HepG2 (cell line): ENCODE measurements around the gene GRM4. TPM values are rescaled to one million over a fixed set of nuclear protein-coding genes. Genes with fewer than 3 reads are reported as not detected.

ENCODE experiments used
- ATF7-NPFF ChIP-seq: sonication (generic); formaldehyde crosslinking; IDR thresholded peaks from 2 replicates; pipeline ENCODE4 v1.8.1; 2023; ENCODE audit warnings: mild to moderate bottlenecking, low read depth, missing genetic modification reagents, moderate library complexity
- CBFB ChIP-seq: sonication (generic); formaldehyde crosslinking; IDR thresholded peaks from 2 replicates; pipeline ENCODE4 v1.4.0; 2020; ENCODE audit warnings: missing genetic modification reagents
- CBX5 ChIP-seq: sonication (generic); formaldehyde crosslinking; IDR thresholded peaks from 2 replicates; pipeline ENCODE4 v1.4.0; 2020; ENCODE audit warnings: missing genetic modification reagents, borderline replicate concordance
- ISL2 ChIP-seq: sonication (generic); formaldehyde crosslinking; IDR thresholded peaks from 2 replicates; pipeline ENCODE4 v1.5.0; 2020; ENCODE audit warnings: missing genetic modification reagents
- NBN ChIP-seq: fragments of 450-650 bp; conservative IDR thresholded peaks from 2 replicates; pipeline ENCODE4 v1.6.1; 2017
- NFE2L1 ChIP-seq: sonication (generic); formaldehyde crosslinking; IDR thresholded peaks from 2 replicates; pipeline ENCODE4 v1.4.0; 2020; ENCODE audit warnings: missing genetic modification reagents, mild to moderate bottlenecking, borderline replicate concordance
- PHF5A ChIP-seq: IDR thresholded peaks from one replicate; pipeline ENCODE4 v1.6.1; 2018; ENCODE audit warnings: low read depth, missing genetic modification reagents; ENCODE audit not compliant: unreplicated experiment
- RFX1 ChIP-seq: fragments of 450-650 bp; IDR thresholded peaks from 2 replicates; pipeline ENCODE4 v1.6.1; 2017
- RFXAP ChIP-seq: sonication (generic); formaldehyde crosslinking; IDR thresholded peaks from 2 replicates; pipeline ENCODE4 v1.4.0; 2020; ENCODE audit warnings: missing genetic modification reagents, borderline replicate concordance
- SAP130 ChIP-seq: IDR thresholded peaks from 2 replicates; pipeline ENCODE4 v1.6.1; 2016; ENCODE audit warnings: low read depth
- SKI ChIP-seq: fragments of 450-650 bp; IDR thresholded peaks from one replicate; pipeline ENCODE4 v1.6.1; 2018; ENCODE audit warnings: mild to moderate bottlenecking; ENCODE audit not compliant: partially characterized antibody
- SRY ChIP-seq: sonication (generic); formaldehyde crosslinking; IDR thresholded peaks from 2 replicates; pipeline ENCODE4 v1.8.0; 2022; ENCODE audit warnings: mild to moderate bottlenecking, missing genetic modification reagents
- SUZ12 ChIP-seq: fragments of 150-350 bp; IDR thresholded peaks from 2 replicates; pipeline ENCODE4 v1.6.1; 2014; ENCODE audit warnings: low read depth, low read length
- TCF12 ChIP-seq, 2 experiments: fragments of 450-650 bp in 1 of 2; sonication (generic) in 1 of 2; formaldehyde crosslinking in 1 of 2; IDR thresholded peaks; 2 replicates each; pipeline versions ENCODE4 v1.6.1 to v1.8.0; 2017 to 2022; ENCODE audit warnings: antibody characterized with exemption in 1 of 2, mild to moderate bottlenecking in 1 of 2, missing genetic modification reagents in 1 of 2, moderate library complexity in 1 of 2
- THAP11 ChIP-seq: IDR thresholded peaks from 2 replicates; pipeline ENCODE4 v1.6.1; 2016; ENCODE audit warnings: missing biosample characterization, missing genetic modification reagents
- TP53 ChIP-seq: sonication (generic); formaldehyde crosslinking; conservative IDR thresholded peaks from 2 replicates; pipeline ENCODE4 v1.4.0; 2020; ENCODE audit warnings: missing genetic modification reagents
- YEATS4 ChIP-seq: sonication (generic); formaldehyde crosslinking; IDR thresholded peaks from 2 replicates; pipeline ENCODE4 v1.4.0; 2020; ENCODE audit warnings: missing genetic modification reagents, borderline replicate concordance
- ZBTB7B ChIP-seq: sonication (generic); formaldehyde crosslinking; IDR thresholded peaks from 2 replicates; pipeline ENCODE4 v1.4.0; 2020; ENCODE audit warnings: missing genetic modification reagents
- ZNF225 ChIP-seq: sonication (generic); formaldehyde crosslinking; IDR thresholded peaks from 2 replicates; pipeline ENCODE4 v1.4.0; 2020; ENCODE audit warnings: mild to moderate bottlenecking, missing genetic modification reagents
- ZNF296 ChIP-seq: sonication (generic); formaldehyde crosslinking; conservative IDR thresholded peaks from 2 replicates; pipeline ENCODE4 v1.5.0; 2020; ENCODE audit warnings: mild to moderate bottlenecking, missing genetic modification reagents
- ZNF335 ChIP-seq: sonication (generic); formaldehyde crosslinking; IDR thresholded peaks from 2 replicates; pipeline ENCODE4 v1.4.0; 2020; ENCODE audit warnings: missing genetic modification reagents
- ZNF33A ChIP-seq: sonication (generic); formaldehyde crosslinking; IDR thresholded peaks from 2 replicates; pipeline ENCODE4 v1.5.1; 2020; ENCODE audit warnings: missing genetic modification reagents, mild to moderate bottlenecking, moderate library complexity, borderline replicate concordance
- ZNF441 ChIP-seq: sonication (generic); formaldehyde crosslinking; IDR thresholded peaks from 2 replicates; pipeline ENCODE4 v1.7.0; 2021; ENCODE audit warnings: missing genetic modification reagents, borderline replicate concordance
- ZNF552 ChIP-seq: sonication (generic); formaldehyde crosslinking; IDR thresholded peaks from 2 replicates; pipeline ENCODE4 v1.9.0; 2022; ENCODE audit warnings: missing genetic modification reagents, mild to moderate bottlenecking, borderline replicate concordance
- ZNF567 ChIP-seq: sonication (generic); formaldehyde crosslinking; IDR thresholded peaks from 2 replicates; pipeline ENCODE4 v1.8.1; 2023; ENCODE audit warnings: mild to moderate bottlenecking, missing genetic modification reagents, borderline replicate concordance
- ZNF737 ChIP-seq: sonication (generic); formaldehyde crosslinking; IDR thresholded peaks from 2 replicates; pipeline ENCODE4 v1.5.0; 2020; ENCODE audit warnings: missing genetic modification reagents, mild to moderate bottlenecking, borderline replicate concordance
- ZNF773 ChIP-seq: sonication (generic); formaldehyde crosslinking; IDR thresholded peaks from 2 replicates; pipeline ENCODE4 v1.4.0; 2020; ENCODE audit warnings: missing genetic modification reagents, borderline replicate concordance
- ZNF788 ChIP-seq: sonication (generic); formaldehyde crosslinking; IDR thresholded peaks from 2 replicates; pipeline ENCODE4 v1.5.0; 2020; ENCODE audit warnings: mild to moderate bottlenecking, missing genetic modification reagents, borderline replicate concordance
- polyA plus RNA-seq, 8 experiments: library from polyadenylated mRNA; depleted of rRNA in 3 of 8; stranded (reverse) in 7 of 8; unstranded in 1 of 8; fragments of >200 nt; fragmentation: Illumina TruSeq in 4 of 8; extraction: Trizol in 4 of 8; gene quantifications; 2 replicates each; pipeline versions ENCODE4 v1.2.1 to v1.2.3, GENCODE V29; 2011 to 2016; ENCODE audit warnings: low read depth in 4 of 8, missing spikeins in 1 of 8, mixed read lengths in 1 of 8; ENCODE audit not compliant: insufficient read depth in 1 of 8
- total RNA-seq, 5 experiments: library from RNA; depleted of rRNA; stranded (reverse); fragments of >200 nt; fragmentation: Illumina TruSeq; extraction: Trizol; gene quantifications; 2 replicates each; pipeline ENCODE4 v1.2.3, GENCODE V29; 2016; ENCODE audit warnings: low read depth in 1 of 5
- TF ChIP-seq, protein P1 (sequence below): sonication (generic); formaldehyde crosslinking; IDR thresholded peaks from 2 replicates; pipeline ENCODE4 v1.8.0; 2022; ENCODE audit warnings: mild to moderate bottlenecking, missing genetic modification reagents, moderate library complexity
- TF ChIP-seq, protein P2 (sequence below): IDR thresholded peaks from 2 replicates; pipeline ENCODE4 v1.6.1; 2016; ENCODE audit warnings: control low read depth
- TF ChIP-seq, protein P3 (sequence below): IDR thresholded peaks from 2 replicates; pipeline ENCODE4 v1.6.1; 2016; ENCODE audit warnings: missing genetic modification reagents, missing compliant biosample characterization

GRM4 gene
- total and polyA plus RNA-seq, 2 of the 13 experiments (the other 11 are each of a cell fraction or from before 2014, with no cell fraction given), result not detected

DNA sequence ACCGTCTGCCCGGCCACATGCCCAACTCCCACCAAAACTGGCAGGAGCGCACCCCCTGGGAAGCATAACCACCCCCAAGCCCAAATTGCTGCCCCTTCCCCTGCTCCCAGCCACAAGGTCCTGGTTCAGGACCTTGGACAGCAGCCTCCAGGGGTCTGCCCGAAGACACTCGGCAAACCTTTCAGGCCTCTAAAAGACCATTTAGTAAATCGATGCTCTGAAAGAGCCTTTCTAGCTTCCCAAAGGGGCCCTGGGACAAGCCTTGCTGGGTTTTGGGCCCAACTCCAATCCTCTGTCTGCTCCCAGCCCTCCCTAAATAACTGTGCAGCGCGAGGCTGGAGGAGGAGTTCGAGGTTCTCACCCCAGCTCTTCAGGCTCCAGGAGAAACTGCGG is 30.5 kb downstream of the GRM4 start (continued):
- no peak for TF ChIP-seq YEATS4
- TF ChIP-seq, protein P1, sequence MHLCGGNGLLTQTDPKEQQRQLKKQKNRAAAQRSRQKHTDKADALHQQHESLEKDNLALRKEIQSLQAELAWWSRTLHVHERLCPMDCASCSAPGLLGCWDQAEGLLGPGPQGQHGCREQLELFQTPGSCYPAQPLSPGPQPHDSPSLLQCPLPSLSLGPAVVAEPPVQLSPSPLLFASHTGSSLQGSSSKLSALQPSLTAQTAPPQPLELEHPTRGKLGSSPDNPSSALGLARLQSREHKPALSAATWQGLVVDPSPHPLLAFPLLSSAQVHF, result no peak
- TF ChIP-seq THAP11 (CRISPR knock-in tag), result peak; percentile 48
- TF ChIP-seq TP53 (CRISPR knock-in tag), result no peak
- no peak for TF ChIP-seq PHF5A (CRISPR knock-in tag)
- TF ChIP-seq RFX1, result no peak
- no peak for TF ChIP-seq TCF12 (IDR thresholded peaks at IDR 0.05)
- TF ChIP-seq TCF12 (CRISPR knock-in tag; IDR thresholded peaks at IDR 0.05), result no peak
- TF ChIP-seq RFXAP, result 0 out of 2 replicates have a peak, but pooled peaks have one; percentile 50
- TF ChIP-seq CBX5 (CRISPR knock-in tag), result no peak
- TF ChIP-seq SUZ12, result no peak
- no peak; the same call in 1 of the 2 replicates for TF ChIP-seq ZNF441
- no peak for TF ChIP-seq ZNF552
- 0 out of 2 replicates have a peak, but pooled peaks have one; percentile 49 for TF ChIP-seq ISL2
- no peak for TF ChIP-seq SKI
- TF ChIP-seq ZNF737 (CRISPR knock-in tag), result no peak
- peak; percentile 78 for TF ChIP-seq ZNF335
- no peak for TF ChIP-seq NFE2L1 (CRISPR knock-in tag)
- TF ChIP-seq, protein P2, sequence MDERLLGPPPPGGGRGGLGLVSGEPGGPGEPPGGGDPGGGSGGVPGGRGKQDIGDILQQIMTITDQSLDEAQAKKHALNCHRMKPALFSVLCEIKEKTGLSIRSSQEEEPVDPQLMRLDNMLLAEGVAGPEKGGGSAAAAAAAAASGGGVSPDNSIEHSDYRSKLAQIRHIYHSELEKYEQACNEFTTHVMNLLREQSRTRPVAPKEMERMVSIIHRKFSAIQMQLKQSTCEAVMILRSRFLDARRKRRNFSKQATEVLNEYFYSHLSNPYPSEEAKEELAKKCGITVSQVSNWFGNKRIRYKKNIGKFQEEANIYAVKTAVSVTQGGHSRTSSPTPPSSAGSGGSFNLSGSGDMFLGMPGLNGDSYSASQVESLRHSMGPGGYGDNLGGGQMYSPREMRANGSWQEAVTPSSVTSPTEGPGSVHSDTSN, result no peak
- no peak for TF ChIP-seq ZNF225 (CRISPR knock-in tag)
- TF ChIP-seq NBN, result no peak
- no peak for TF ChIP-seq ZNF33A (CRISPR knock-in tag)
- no peak for TF ChIP-seq CBFB (CRISPR knock-in tag)
- TF ChIP-seq ZNF788 (CRISPR knock-in tag), result no peak; the same call in 1 of the 2 replicates
- TF ChIP-seq SRY (CRISPR knock-in tag), result peak; percentile 82; the same call in 1 of the 2 replicates
- no peak for TF ChIP-seq ZNF567 (CRISPR knock-in tag)
- TF ChIP-seq ATF7-NPFF (CRISPR knock-in tag), result no peak
- no peak for TF ChIP-seq ZNF296
- TF ChIP-seq, protein P3, sequence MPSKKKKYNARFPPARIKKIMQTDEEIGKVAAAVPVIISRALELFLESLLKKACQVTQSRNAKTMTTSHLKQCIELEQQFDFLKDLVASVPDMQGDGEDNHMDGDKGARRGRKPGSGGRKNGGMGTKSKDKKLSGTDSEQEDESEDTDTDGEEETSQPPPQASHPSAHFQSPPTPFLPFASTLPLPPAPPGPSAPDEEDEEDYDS (CRISPR knock-in tag), result peak; percentile 14; the same call in 1 of the 2 replicates
- peak; percentile 33; the same call in 1 of the 2 replicates for TF ChIP-seq ZBTB7B (CRISPR knock-in tag)
- peak; percentile 90; the same call in 1 of the 2 replicates for TF ChIP-seq ZNF773 (CRISPR knock-in tag)
- TF ChIP-seq SAP130 (CRISPR knock-in tag), result 0 out of 2 replicates have a peak, but pooled peaks have one; percentile 36
